GM12892 (cell line): Measurements from ENCODE around the gene PCYT2.

ENCODE experiments used
- POLR2A ChIP-seq: IDR thresholded peaks from 2 replicates; pipeline ENCODE4 v1.6.1; 2011; ENCODE audit warnings: low read depth, low read length, control low read depth
- POLR2AphosphoS5 ChIP-seq: IDR thresholded peaks from 2 replicates; pipeline ENCODE4 v1.6.1; 2011; ENCODE audit warnings: low read depth, low read length, control low read depth

GRCh38 chr17:81863123-81863675, 48.0 kb downstream of the PCYT2 start:
- TF ChIP-seq POLR2A (no peak), POLR2AphosphoS5 (no peak)
